OCI-LY3 (cell line): ENCODE measurements around the gene HOXA6.

Experiments
- H2AFZ ChIP-seq: fragments of 200-600, 300-600 bp; shearing (Covaris generic); 2 replicates; pipeline ENCODE4 v1.6.0; 2014; ENCODE audit warnings: antibody characterized with exemption, low read depth, low read length
- H3K27ac ChIP-seq: fragments of 200-600, 300-600 bp; sonication (generic); 2 replicates; pipeline ENCODE4 v1.5.1; 2014; ENCODE audit warnings: mild to moderate bottlenecking, low read length, moderate library complexity, mixed read lengths
- H3K27me3 ChIP-seq: fragments of 200-600, 300-600 bp; sonication (generic); 2 replicates; pipeline ENCODE4 v1.6.1; 2014; ENCODE audit warnings: low read depth, low read length, mixed read lengths
- H3K36me3 ChIP-seq: fragments of 200-600, 300-600 bp; sonication (generic); replicated peaks from 2 replicates; pipeline ENCODE3; 2014; ENCODE audit warnings: low read depth, low read length, mixed read lengths
- H3K4me1 ChIP-seq: fragments of 300-600, 200-600 bp; sonication (generic); 2 replicates; pipeline ENCODE4 v1.6.1; 2014; ENCODE audit warnings: low read length, mixed read lengths
- H3K4me2 ChIP-seq: fragments of 200-600, 300-600 bp; sonication (generic); 2 replicates; pipeline ENCODE4 v1.6.1; 2014; ENCODE audit warnings: low read length, mixed read lengths
- H3K4me3 ChIP-seq: fragments of 300-600, 200-600 bp; sonication (generic); 2 replicates; pipeline ENCODE4 v1.5.1; 2014; ENCODE audit warnings: antibody characterized with exemption, mild to moderate bottlenecking, low read length, moderate library complexity
- H3K79me2 ChIP-seq: fragments of 300-600, 200-600 bp; shearing (Covaris generic); 2 replicates; pipeline ENCODE4 v1.6.1; 2014; ENCODE audit warnings: mild to moderate bottlenecking, low read length, mixed read lengths
- H3K9ac ChIP-seq: fragments of 300-600, 200-600 bp; shearing (Covaris generic); 2 replicates; pipeline ENCODE4 v1.6.0; 2014; ENCODE audit warnings: mild to moderate bottlenecking, low read length, moderate library complexity
- H3K9me3 ChIP-seq: fragments of 200-600, 300-600 bp; shearing (Covaris generic); 2 replicates; pipeline ENCODE4 v1.6.1; 2014; ENCODE audit warnings: low read length, mixed read lengths; ENCODE audit not compliant: insufficient read depth
- H4K20me1 ChIP-seq: fragments of 200-600, 300-600 bp; sonication (generic); 2 replicates; pipeline ENCODE4 v1.6.1; 2016; ENCODE audit warnings: low read length, mixed read lengths; ENCODE audit not compliant: insufficient read depth
- CTCF ChIP-seq: fragments of 200-600, 300-600 bp; sonication (generic); IDR thresholded peaks from 2 replicates; pipeline ENCODE4 v1.5.1; 2014; ENCODE audit warnings: antibody characterized with exemption, low read length, low read depth
- EZH2phosphoT487 ChIP-seq: fragments of 200-600 bp; shearing (Covaris generic); IDR thresholded peaks from 2 replicates; pipeline ENCODE4 v1.6.1; 2018; ENCODE audit warnings: antibody characterized with exemption, mixed run types, low read depth

HOXA6 gene

GRCh38 chr7:27121684-27122076 is 25.9 kb downstream of the HOXA6 start:
- no peak overlapping the region for H3K9ac ChIP-seq
- H3K4me3 ChIP-seq = no peak overlapping the region
- TF ChIP-seq EZH2phosphoT487 = no peak
- no peak for TF ChIP-seq CTCF
- H2AFZ ChIP-seq = no peak overlapping the region
- no peak overlapping the region for H3K4me2 ChIP-seq
- H3K27ac ChIP-seq = no peak overlapping the region
- no peaks in the 10 kb centered on the region for H3K79me2 ChIP-seq
- H3K9me3 ChIP-seq = no peaks in the 10 kb centered on the region
- no peaks in the 10 kb centered on the region for H4K20me1 ChIP-seq
- H3K4me1 ChIP-seq = no peaks in the 10 kb centered on the region
- H3K36me3 ChIP-seq = no peaks in the 10 kb centered on the region
- no peaks in the 10 kb centered on the region for H3K27me3 ChIP-seq

- Histone ChIP-seq H3K9me3 (no peaks in the 10 kb centered on the region), H3K4me3 (no peak overlapping the region), H3K27ac (no peak overlapping the region), H3K4me2 (no peak overlapping the region), H4K20me1 (no peaks in the 10 kb centered on the region), H2AFZ (no peak overlapping the region), H3K27me3 (no peaks in the 10 kb centered on the region), H3K79me2 (no peaks in the 10 kb centered on the region), H3K9ac (no peak overlapping the region), H3K36me3 (no peaks in the 10 kb centered on the region), H3K4me1 (no peaks in the 10 kb centered on the region)
- no peak for TF ChIP-seq EZH2phosphoT487
- TF ChIP-seq CTCF = no peak
These were observed 28.1 kb downstream of the HOXA6 start for GRCh38 chr7:27119412-27119911.

GRCh38 chr7:27118580-27118979 is 29.0 kb downstream of the HOXA6 start:
- H2AFZ ChIP-seq = no peak overlapping the region
- H3K4me3 ChIP-seq = no peak overlapping the region
- H3K36me3 ChIP-seq = no peaks in the 10 kb centered on the region
- H3K79me2 ChIP-seq = no peaks in the 10 kb centered on the region
- TF ChIP-seq CTCF = no peak
- TF ChIP-seq EZH2phosphoT487 = no peak
- no peaks in the 10 kb centered on the region for H3K9me3 ChIP-seq
- no peak overlapping the region for H3K9ac ChIP-seq
- H3K4me2 ChIP-seq = no peak overlapping the region
- no peaks in the 10 kb centered on the region for H4K20me1 ChIP-seq
- no peaks in the 10 kb centered on the region for H3K4me1 ChIP-seq
- H3K27ac ChIP-seq = no peak overlapping the region
- H3K27me3 ChIP-seq = no peaks in the 10 kb centered on the region

- no peak overlapping the region for H3K27ac ChIP-seq
- no peaks in the 10 kb centered on the region for H3K79me2 ChIP-seq
- H3K9me3 ChIP-seq = no peaks in the 10 kb centered on the region
- TF ChIP-seq CTCF (no peak), EZH2phosphoT487 (no peak)
- H3K9ac ChIP-seq = no peak overlapping the region
- H3K27me3 ChIP-seq = no peaks in the 10 kb centered on the region
- H3K4me1 ChIP-seq = no peaks in the 10 kb centered on the region
- H2AFZ ChIP-seq = no peak overlapping the region
- H3K4me3 ChIP-seq = no peak overlapping the region
- no peak overlapping the region for H3K4me2 ChIP-seq
- H4K20me1 ChIP-seq = no peaks in the 10 kb centered on the region
- no peaks in the 10 kb centered on the region for H3K36me3 ChIP-seq
These were observed 29.6 kb downstream of the HOXA6 start for GRCh38 chr7:27117887-27118491.
